WTC11 (cell line): ENCODE results near the gene KDM2A.

Source experiments
- CBFB ChIP-seq: sonication (generic); formaldehyde crosslinking; IDR thresholded peaks from 2 replicates; pipeline ENCODE4 v1.8.1; 2022; ENCODE audit warnings: mild to moderate bottlenecking, low read depth, missing genetic modification reagents
- ELF4 ChIP-seq: sonication (generic); formaldehyde crosslinking; IDR thresholded peaks from 2 replicates; pipeline ENCODE4 v1.8.1; 2022; ENCODE audit warnings: low read depth, mild to moderate bottlenecking, moderate library complexity, missing genetic modification reagents
- TCF7 ChIP-seq: sonication (generic); formaldehyde crosslinking; IDR thresholded peaks from 2 replicates; pipeline ENCODE4 v1.8.0; 2022; ENCODE audit warnings: mild to moderate bottlenecking, low read depth, missing genetic modification reagents, moderate library complexity
- TEAD4 ChIP-seq: sonication (generic); formaldehyde crosslinking; IDR thresholded peaks from 2 replicates; pipeline ENCODE4 v1.8.0; 2022; ENCODE audit warnings: mild to moderate bottlenecking, missing genetic modification reagents
- ZNF423 ChIP-seq: fragments of 250-450 bp; sonication (Bioruptor Pico); IDR thresholded peaks from 2 replicates; pipeline ENCODE4 v2.1.2; 2022; ENCODE audit warnings: mild to moderate bottlenecking, moderate library complexity
- TF ChIP-seq, protein P1 (sequence below): fragments of 200-600 bp; IDR thresholded peaks from 2 replicates; pipeline ENCODE4 v1.8.0; 2022; ENCODE audit warnings: antibody characterized with exemption
- TF ChIP-seq, protein P2 (sequence below): sonication (generic); formaldehyde crosslinking; IDR thresholded peaks from 2 replicates; pipeline ENCODE4 v1.8.1; 2022; ENCODE audit warnings: missing genetic modification reagents, borderline replicate concordance
- TF ChIP-seq, protein P3 (sequence below): sonication (generic); formaldehyde crosslinking; IDR thresholded peaks from 2 replicates; pipeline ENCODE4 v1.8.0; 2022; ENCODE audit warnings: mild to moderate bottlenecking, missing genetic modification reagents

DNA sequence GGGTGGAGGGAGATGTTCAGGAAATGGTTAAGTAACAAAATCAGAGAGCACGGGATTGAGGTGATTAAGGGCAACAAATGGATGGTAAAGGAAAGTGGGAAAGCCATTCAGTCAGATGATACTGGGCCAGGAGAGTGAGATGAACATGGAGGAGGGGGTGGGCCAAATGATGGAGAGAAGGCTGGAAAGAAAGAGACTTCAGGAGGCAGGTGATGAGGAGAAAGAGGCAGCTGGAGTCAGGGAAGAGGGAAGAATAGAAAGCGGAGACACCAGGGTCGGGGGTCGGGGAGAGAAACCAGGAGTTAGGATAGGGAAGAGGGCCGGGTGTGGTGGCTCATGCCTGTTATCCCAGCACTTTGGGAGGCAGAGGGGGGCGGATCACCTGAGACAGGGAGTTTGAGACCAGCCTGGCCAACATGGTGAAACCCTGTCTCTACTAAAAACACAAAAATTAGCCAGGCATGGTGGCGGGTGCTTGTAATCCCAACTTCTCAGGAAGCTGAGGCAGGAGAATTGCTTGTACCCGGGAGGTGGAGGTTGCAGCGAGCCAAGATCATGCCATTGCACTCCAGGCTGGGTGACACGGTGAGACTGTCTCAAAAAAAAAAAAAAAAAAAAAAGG lies 4.7 kb upstream of the KDM2A start:
- TF ChIP-seq, protein P1, sequence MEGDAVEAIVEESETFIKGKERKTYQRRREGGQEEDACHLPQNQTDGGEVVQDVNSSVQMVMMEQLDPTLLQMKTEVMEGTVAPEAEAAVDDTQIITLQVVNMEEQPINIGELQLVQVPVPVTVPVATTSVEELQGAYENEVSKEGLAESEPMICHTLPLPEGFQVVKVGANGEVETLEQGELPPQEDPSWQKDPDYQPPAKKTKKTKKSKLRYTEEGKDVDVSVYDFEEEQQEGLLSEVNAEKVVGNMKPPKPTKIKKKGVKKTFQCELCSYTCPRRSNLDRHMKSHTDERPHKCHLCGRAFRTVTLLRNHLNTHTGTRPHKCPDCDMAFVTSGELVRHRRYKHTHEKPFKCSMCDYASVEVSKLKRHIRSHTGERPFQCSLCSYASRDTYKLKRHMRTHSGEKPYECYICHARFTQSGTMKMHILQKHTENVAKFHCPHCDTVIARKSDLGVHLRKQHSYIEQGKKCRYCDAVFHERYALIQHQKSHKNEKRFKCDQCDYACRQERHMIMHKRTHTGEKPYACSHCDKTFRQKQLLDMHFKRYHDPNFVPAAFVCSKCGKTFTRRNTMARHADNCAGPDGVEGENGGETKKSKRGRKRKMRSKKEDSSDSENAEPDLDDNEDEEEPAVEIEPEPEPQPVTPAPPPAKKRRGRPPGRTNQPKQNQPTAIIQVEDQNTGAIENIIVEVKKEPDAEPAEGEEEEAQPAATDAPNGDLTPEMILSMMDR = no peak
- TF ChIP-seq TCF7 (CRISPR knock-in tag) (no peak), TEAD4 (CRISPR knock-in tag) (no peak), ZNF423 (no peak), ELF4 (CRISPR knock-in tag) (no peak), CBFB (CRISPR knock-in tag) (no peak)
- TF ChIP-seq, protein P2, sequence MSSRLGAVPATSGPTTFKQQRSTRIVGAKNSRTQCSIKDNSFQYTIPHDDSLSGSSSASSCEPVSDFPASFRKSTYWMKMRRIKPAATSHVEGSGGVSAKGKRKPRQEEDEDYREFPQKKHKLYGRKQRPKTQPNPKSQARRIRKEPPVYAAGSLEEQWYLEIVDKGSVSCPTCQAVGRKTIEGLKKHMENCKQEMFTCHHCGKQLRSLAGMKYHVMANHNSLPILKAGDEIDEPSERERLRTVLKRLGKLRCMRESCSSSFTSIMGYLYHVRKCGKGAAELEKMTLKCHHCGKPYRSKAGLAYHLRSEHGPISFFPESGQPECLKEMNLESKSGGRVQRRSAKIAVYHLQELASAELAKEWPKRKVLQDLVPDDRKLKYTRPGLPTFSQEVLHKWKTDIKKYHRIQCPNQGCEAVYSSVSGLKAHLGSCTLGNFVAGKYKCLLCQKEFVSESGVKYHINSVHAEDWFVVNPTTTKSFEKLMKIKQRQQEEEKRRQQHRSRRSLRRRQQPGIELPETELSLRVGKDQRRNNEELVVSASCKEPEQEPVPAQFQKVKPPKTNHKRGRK (CRISPR knock-in tag) = no peak
- TF ChIP-seq, protein P3, sequence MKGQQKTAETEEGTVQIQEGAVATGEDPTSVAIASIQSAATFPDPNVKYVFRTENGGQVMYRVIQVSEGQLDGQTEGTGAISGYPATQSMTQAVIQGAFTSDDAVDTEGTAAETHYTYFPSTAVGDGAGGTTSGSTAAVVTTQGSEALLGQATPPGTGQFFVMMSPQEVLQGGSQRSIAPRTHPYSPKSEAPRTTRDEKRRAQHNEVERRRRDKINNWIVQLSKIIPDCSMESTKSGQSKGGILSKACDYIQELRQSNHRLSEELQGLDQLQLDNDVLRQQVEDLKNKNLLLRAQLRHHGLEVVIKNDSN (CRISPR knock-in tag) = no peak
